ENCODE results near the gene DNAJC11. TPM values are rescaled to one million over a fixed set of nuclear protein-coding genes. Genes with fewer than 3 reads are reported as not detected.
A peak's percentile ranks its signal among the peaks of the same experiment; 100 is the strongest.

DNAJC11 gene
- polyA plus RNA-seq, 1 of the 3 experiments (the other 2 are of a cell fraction): 38.2 TPM

GRCh38 chr1:6614929-6615785 is 86.5 kb downstream of the DNAJC11 start (continued):
- TF ChIP-seq, protein P1, sequence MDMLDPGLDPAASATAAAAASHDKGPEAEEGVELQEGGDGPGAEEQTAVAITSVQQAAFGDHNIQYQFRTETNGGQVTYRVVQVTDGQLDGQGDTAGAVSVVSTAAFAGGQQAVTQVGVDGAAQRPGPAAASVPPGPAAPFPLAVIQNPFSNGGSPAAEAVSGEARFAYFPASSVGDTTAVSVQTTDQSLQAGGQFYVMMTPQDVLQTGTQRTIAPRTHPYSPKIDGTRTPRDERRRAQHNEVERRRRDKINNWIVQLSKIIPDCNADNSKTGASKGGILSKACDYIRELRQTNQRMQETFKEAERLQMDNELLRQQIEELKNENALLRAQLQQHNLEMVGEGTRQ (IDR thresholded peaks at IDR 0.05; ENCODE audit: borderline replicate concordance, low read depth, low read length): no peak

DNA sequence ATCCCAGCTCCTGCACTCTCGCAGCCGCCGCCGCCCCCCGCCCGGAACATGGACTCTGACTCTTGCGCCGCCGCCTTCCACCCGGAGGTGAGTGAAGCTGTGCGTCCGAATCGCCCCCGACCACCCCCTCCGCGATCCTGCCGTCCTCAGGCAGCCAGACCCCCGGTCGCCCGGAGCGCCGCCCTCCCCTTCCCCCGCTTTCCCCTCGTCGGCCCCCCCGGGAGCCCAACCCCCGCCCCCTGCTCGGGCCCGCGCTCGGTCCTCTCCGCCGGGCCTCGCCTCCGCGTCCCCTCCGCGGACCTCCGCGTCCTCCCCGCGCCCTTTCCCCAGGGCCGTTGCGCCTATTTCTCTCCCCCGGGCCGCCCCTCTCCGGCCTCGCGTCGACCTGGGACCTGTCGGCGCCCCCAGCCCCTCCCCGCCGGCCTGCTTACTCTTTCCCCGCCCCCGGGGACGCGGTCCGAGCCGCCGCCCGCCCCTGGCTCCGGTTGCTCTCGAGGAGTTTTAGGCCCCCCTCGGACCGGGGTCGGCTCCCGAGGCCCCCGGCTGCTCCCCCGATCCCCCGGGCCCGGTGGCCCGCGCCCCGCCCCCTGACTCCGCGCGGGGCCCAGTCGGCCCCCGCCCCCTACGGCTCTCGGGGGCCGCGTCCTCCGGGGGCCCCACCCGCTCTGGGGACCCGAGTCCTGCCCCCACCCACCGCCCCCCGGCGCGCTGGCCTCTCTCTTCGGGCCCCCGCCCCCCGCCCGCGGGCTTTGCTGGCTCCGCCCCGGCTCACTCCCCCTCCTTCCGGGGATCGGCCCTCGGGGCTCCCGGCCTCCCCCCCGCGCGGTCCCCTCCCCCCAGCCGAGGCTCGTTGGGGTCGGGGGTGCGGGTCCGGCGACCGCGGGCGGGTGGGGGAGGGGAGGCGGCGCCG is 87.3 kb downstream of the DNAJC11 start:
- Histone ChIP-seq H3K4me3 (ENCODE audit: low read depth in 2 of 2, low read length in 1 of 2) (peak overlapping the region; percentile 67 to 75), H3K9ac (peak overlapping the region; percentile 86), H3K9me2 (no peaks in the 10 kb centered on the region), H3F3A (replicated peaks; ENCODE audit: insufficient read depth) (peaks cover 14% of the 10 kb centered on the region), H3K27me3 (ENCODE audit: insufficient read depth) (no peaks in the 10 kb centered on the region), H3K79me2 (ENCODE audit: insufficient read depth) (peaks cover 52% of the 10 kb centered on the region), H3K4me2 (peak overlapping the region; percentile 90; the same call in 1 of the 2 replicates), H3K4me1 (ENCODE audit: control insufficient read depth in 1 of 2, insufficient read depth in 2 of 2, low read depth in 1 of 2, low read length in 1 of 2) (peaks cover 0 to 7% of the 10 kb centered on the region in 2 experiments; a peak in 1 of 4 replicates), H3K9me3 (no peaks in the 10 kb centered on the region), H3K36me3 (replicated peaks in 1 of 2; ENCODE audit: control insufficient read depth in 1 of 2, insufficient read depth in 2 of 2, low read length in 1 of 2) (peaks cover 2 to 3% of the 10 kb centered on the region in 2 experiments), H3K27ac (ENCODE audit: low read depth in 2 of 2, low read length in 1 of 2) (peak overlapping the region; percentile 73 to 77), H2AFZ (ENCODE audit: low read depth) (0 out of 2 replicates have a peak overlapping the region, but pooled peaks have one; percentile 51), H4K20me1 (ENCODE audit: insufficient read depth) (peaks cover 41% of the 10 kb centered on the region)
- TF ChIP-seq EZH2phosphoT487 (IDR thresholded peaks at IDR 0.05; ENCODE audit: borderline replicate concordance, low read depth): no peak
- no peak for TF ChIP-seq FOSL2 (IDR thresholded peaks at IDR 0.05; ENCODE audit: borderline replicate concordance, low read depth)
- TF ChIP-seq FOXM1 (IDR thresholded peaks at IDR 0.05; ENCODE audit: low read depth): no peak
- TF ChIP-seq, protein P2, sequence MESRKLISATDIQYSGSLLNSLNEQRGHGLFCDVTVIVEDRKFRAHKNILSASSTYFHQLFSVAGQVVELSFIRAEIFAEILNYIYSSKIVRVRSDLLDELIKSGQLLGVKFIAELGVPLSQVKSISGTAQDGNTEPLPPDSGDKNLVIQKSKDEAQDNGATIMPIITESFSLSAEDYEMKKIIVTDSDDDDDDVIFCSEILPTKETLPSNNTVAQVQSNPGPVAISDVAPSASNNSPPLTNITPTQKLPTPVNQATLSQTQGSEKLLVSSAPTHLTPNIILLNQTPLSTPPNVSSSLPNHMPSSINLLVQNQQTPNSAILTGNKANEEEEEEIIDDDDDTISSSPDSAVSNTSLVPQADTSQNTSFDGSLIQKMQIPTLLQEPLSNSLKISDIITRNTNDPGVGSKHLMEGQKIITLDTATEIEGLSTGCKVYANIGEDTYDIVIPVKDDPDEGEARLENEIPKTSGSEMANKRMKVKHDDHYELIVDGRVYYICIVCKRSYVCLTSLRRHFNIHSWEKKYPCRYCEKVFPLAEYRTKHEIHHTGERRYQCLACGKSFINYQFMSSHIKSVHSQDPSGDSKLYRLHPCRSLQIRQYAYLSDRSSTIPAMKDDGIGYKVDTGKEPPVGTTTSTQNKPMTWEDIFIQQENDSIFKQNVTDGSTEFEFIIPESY (IDR thresholded peaks at IDR 0.05; ENCODE audit: borderline replicate concordance, low read depth): no peak
- TF ChIP-seq FOXJ3 (CRISPR knock-in tag; IDR thresholded peaks at IDR 0.05): no peak
- TF ChIP-seq JUND (IDR thresholded peaks at IDR 0.05): no peak
- TF ChIP-seq RXRA (IDR thresholded peaks at IDR 0.05; ENCODE audit: borderline replicate concordance, low read depth): no peak
- no peak for TF ChIP-seq NRF1 (IDR thresholded peaks at IDR 0.05; ENCODE audit: low read depth, low read length)
- TF ChIP-seq TAF1 (IDR thresholded peaks at IDR 0.05; ENCODE audit: borderline replicate concordance, low read depth, low read length): no peak
- TF ChIP-seq, protein P1 (IDR thresholded peaks at IDR 0.05; ENCODE audit: borderline replicate concordance, low read depth, low read length): no peak
- TF ChIP-seq CHD2 (IDR thresholded peaks at IDR 0.05; ENCODE audit: low read length, partially characterized antibody): no peak
- TF ChIP-seq YY1 (IDR thresholded peaks at IDR 0.05; ENCODE audit: low read depth): no peak
- TF ChIP-seq RFX5 (IDR thresholded peaks at IDR 0.05; ENCODE audit: low read length): no peak
- TF ChIP-seq ELF1 (IDR thresholded peaks at IDR 0.05): no peak
- TF ChIP-seq MAX (IDR thresholded peaks at IDR 0.05; ENCODE audit: low read depth): no peak
- TF ChIP-seq GATA2 (CRISPR knock-in tag; IDR thresholded peaks at IDR 0.05): no peak
- peak; percentile 90 for DNase-seq
- CTCF ChIA-PET: interaction anchor here (1.0 to 1.1 kb wide), 2 partner anchors 11 to 59 kb away, joined by 4 to 5 read pairs; partner anchors contain the start of genes KLHL21, NOL9 and TAS1R1
- POLR2A ChIA-PET: interaction anchor here (0.6 kb wide), 1 partner anchor 66 kb away, joined by 3 read pairs; no protein-coding TSS in a partner anchor
- WGBS (ENCODE audit: low lambda C conversion rate): 0% methylated on average over 7 of the region's 117 CpGs

Measured in SK-N-SH (cell line).